SK-N-SH (cell line): Measurements from ENCODE around the gene LEKR1. TPM values are rescaled to one million over a fixed set of nuclear protein-coding genes. Genes with fewer than 3 reads are reported as not detected.
"Not testable (repeated sequence)": the region's sequence is repeated elsewhere in the genome, so short reads cannot be mapped to it uniquely, and the experiment has no call there.

Experiments used
- CTCF ChIA-PET: fragments of 300-600, 350-600 bp; formaldehyde crosslinking; extraction: SDS; loops from one replicate; lab custom pipeline; 2021; lab: Yijun Ruan, JAX
- POLR2A ChIA-PET: fragments of 350-600 bp; sonication (Branson Sonifier 250); formaldehyde crosslinking; extraction: SDS; loops from one replicate; lab custom pipeline; 2020; ENCODE audit warnings: antibody characterized with exemption, inconsistent platforms; lab: Yijun Ruan, JAX
- DNase-seq: peaks from one replicate; pipeline ENCODE4 v3.0.0; 2012
- H2AFZ ChIP-seq: fragments of 200-600 bp; sonication (generic); 2 replicates; pipeline ENCODE4 v1.8.1; 2016; ENCODE audit warnings: antibody characterized with exemption, mild to moderate bottlenecking, low read depth
- H3F3A ChIP-seq: fragments of 200-600 bp; sonication (generic); replicated peaks from 2 replicates; pipeline ENCODE3; 2016; ENCODE audit warnings: antibody characterized with exemption, mild to moderate bottlenecking; ENCODE audit not compliant: insufficient read depth
- H3K27ac ChIP-seq, 2 experiments: fragments of 200-500 bp in 1 of 2; fragments of 200-600 bp in 1 of 2; sonication (Bioruptor generic) in 1 of 2; sonication (generic), shearing (Covaris generic) in 1 of 2; 2 replicates each; pipeline versions ENCODE4 v1.5.1 to v1.6.1; 2014 to 2016; ENCODE audit warnings: low read depth in 2 of 2, inconsistent platforms in 1 of 2, low read length in 1 of 2, mild to moderate bottlenecking in 1 of 2, mixed read lengths in 1 of 2
- H3K27me3 ChIP-seq: fragments of 200-600 bp; sonication (generic), shearing (Covaris generic); 2 replicates; pipeline ENCODE4 v1.6.1; 2016; ENCODE audit warnings: mixed run types; ENCODE audit not compliant: insufficient read depth
- H3K36me3 ChIP-seq, 2 experiments: fragments of 200-500 bp in 1 of 2; fragments of 200-600 bp in 1 of 2; sonication (Bioruptor generic) in 1 of 2; sonication (generic) in 1 of 2; replicated peaks in 1 of 2; 2 replicates each; pipeline versions ENCODE3 to v1.5.1; 2014 to 2016; ENCODE audit warnings: low read length in 1 of 2, mild to moderate bottlenecking in 1 of 2; ENCODE audit not compliant: insufficient read depth in 2 of 2, control insufficient read depth in 1 of 2
- H3K4me1 ChIP-seq, 2 experiments: fragments of 200-500 bp in 1 of 2; fragments of 200-600 bp in 1 of 2; sonication (Bioruptor generic) in 1 of 2; sonication (generic), shearing (Covaris generic) in 1 of 2; 2 replicates each; pipeline versions ENCODE4 v1.5.1 to v1.6.1; 2014 to 2016; ENCODE audit warnings: low read depth in 1 of 2, low read length in 1 of 2, mixed run types in 1 of 2; ENCODE audit not compliant: insufficient read depth in 2 of 2, control insufficient read depth in 1 of 2
- H3K4me2 ChIP-seq: fragments of 200-600 bp; sonication (generic), shearing (Covaris generic); 2 replicates; pipeline ENCODE4 v1.6.1; 2017; ENCODE audit warnings: mixed run types
- H3K4me3 ChIP-seq, 2 experiments: fragments of 200-500 bp in 1 of 2; fragments of 200-600 bp in 1 of 2; sonication (Bioruptor generic) in 1 of 2; sonication (generic), shearing (Covaris generic) in 1 of 2; 2 replicates each; pipeline versions ENCODE4 v1.5.1 to v1.8.1; 2014 to 2016; ENCODE audit warnings: low read depth in 2 of 2, inconsistent platforms in 1 of 2, low read length in 1 of 2, mild to moderate bottlenecking in 1 of 2, mixed read lengths in 1 of 2, moderate library complexity in 1 of 2
- H3K79me2 ChIP-seq: fragments of 200-600 bp; sonication (generic); 2 replicates; pipeline ENCODE4 v1.8.1; 2017; ENCODE audit warnings: mild to moderate bottlenecking; ENCODE audit not compliant: insufficient read depth
- H3K9ac ChIP-seq: fragments of 200-600 bp; sonication (generic); 2 replicates; pipeline ENCODE4 v1.6.1; 2017; ENCODE audit warnings: mixed run types
- H3K9me2 ChIP-seq: fragments of 200-600 bp; sonication (generic); 2 replicates; pipeline ENCODE4 v1.6.1; 2017; ENCODE audit warnings: mixed run types
- H3K9me3 ChIP-seq: fragments of 200-600 bp; sonication (generic); 2 replicates; pipeline ENCODE4 v1.6.1; 2017; ENCODE audit warnings: mixed run types, mild to moderate bottlenecking, moderate library complexity
- H4K20me1 ChIP-seq: fragments of 200-600 bp; sonication (generic); 2 replicates; pipeline ENCODE4 v1.6.1; 2017; ENCODE audit warnings: mild to moderate bottlenecking, mixed run types; ENCODE audit not compliant: insufficient read depth
- ELF1 ChIP-seq: IDR thresholded peaks from 2 replicates; pipeline ENCODE4 v1.4.0; 2012
- FOXM1 ChIP-seq: IDR thresholded peaks from 2 replicates; pipeline ENCODE4 v1.4.0; 2012; ENCODE audit warnings: low read depth, mild to moderate bottlenecking
- IRF3 ChIP-seq: fragments of 150-350 bp; IDR thresholded peaks from 2 replicates; pipeline ENCODE4 v1.6.1; 2016; ENCODE audit warnings: mild to moderate bottlenecking, low read depth, low read length
- POLR2AphosphoS5 ChIP-seq: IDR thresholded peaks from 2 replicates; pipeline ENCODE4 v1.6.1; 2012; ENCODE audit warnings: low read depth, low read length
- RCOR1 ChIP-seq: fragments of 150-350 bp; IDR thresholded peaks from 2 replicates; pipeline ENCODE4 v1.6.1; 2017; ENCODE audit warnings: antibody characterized with exemption, low read length
- USF2 ChIP-seq: fragments of 150-350 bp; IDR thresholded peaks from 2 replicates; pipeline ENCODE4 v1.6.1; 2017; ENCODE audit warnings: antibody characterized with exemption, low read length, low read depth, borderline replicate concordance
- YY1 ChIP-seq: IDR thresholded peaks from 2 replicates; pipeline ENCODE4 v1.4.0; 2012; ENCODE audit warnings: low read depth, mild to moderate bottlenecking
- WGBS: methylation state at CpG from one replicate; pipeline ENCODE4 v1.1.6; 2017; ENCODE audit warnings: low lambda C conversion rate; 5-methylcytosine and 5-hydroxymethylcytosine counted together
- polyA plus RNA-seq, 3 experiments: library from polyadenylated mRNA; depleted of rRNA; stranded (reverse); fragments of >200 nt; gene quantifications; 2 replicates each; pipeline ENCODE4 v1.2.3, GENCODE V29; 2012
- TF ChIP-seq, protein P1 (sequence below): IDR thresholded peaks from 2 replicates; pipeline ENCODE4 v1.4.0; 2012; ENCODE audit warnings: low read depth, borderline replicate concordance
- TF ChIP-seq, protein P2 (sequence below): IDR thresholded peaks from 2 replicates; pipeline ENCODE4 v1.4.0; 2012; ENCODE audit warnings: low read depth
- TF ChIP-seq, protein P3 (sequence below): fragments of 200-600 bp; sonication (generic); IDR thresholded peaks from 2 replicates; pipeline ENCODE4 v1.6.1; 2017; ENCODE audit warnings: antibody characterized with exemption, mild to moderate bottlenecking, moderate library complexity

The LEKR1 gene
- polyA plus RNA-seq, 1 of the 3 experiments (the other 2 are of a cell fraction): 0.30 TPM

DNA sequence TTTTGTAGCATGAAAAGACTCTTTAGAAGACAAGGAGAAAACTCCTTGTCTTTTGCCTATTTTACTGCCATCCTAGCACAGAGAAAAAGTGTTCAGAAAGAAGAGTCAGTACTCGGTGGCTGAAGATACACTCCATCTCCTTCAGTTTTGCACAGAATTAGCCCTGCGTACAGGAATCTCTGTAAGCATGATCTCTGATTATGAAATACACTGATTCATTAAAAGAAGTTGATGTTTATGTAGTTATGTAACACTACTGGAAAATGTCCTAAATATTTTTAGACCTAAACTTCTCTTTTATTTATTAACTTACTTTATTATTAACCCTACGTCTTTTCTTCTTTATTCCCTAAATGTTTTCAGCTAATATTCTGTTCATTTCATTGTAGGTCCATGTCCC lies 138.4 kb downstream of the LEKR1 start:
- Histone ChIP-seq H3K4me2 (no peak overlapping the region), H3K27ac (no peak overlapping the region), H3K79me2 (no peaks in the 10 kb centered on the region), H3K4me1 (no peaks in the 10 kb centered on the region), H3K4me3 (no peak overlapping the region), H3F3A (no peaks in the 10 kb centered on the region), H3K9ac (no peak overlapping the region), H2AFZ (no peak overlapping the region), H3K9me2 (no peaks in the 10 kb centered on the region), H4K20me1 (no peaks in the 10 kb centered on the region), H3K36me3 (no peaks in the 10 kb centered on the region), H3K27me3 (no peaks in the 10 kb centered on the region), H3K9me3 (no peaks in the 10 kb centered on the region)
- POLR2A ChIA-PET: no interaction called here
- DNase-seq: no peak
- CTCF ChIA-PET: no interaction called here
- TF ChIP-seq IRF3: no peak
- no peak for TF ChIP-seq FOXM1
- TF ChIP-seq, protein P1, sequence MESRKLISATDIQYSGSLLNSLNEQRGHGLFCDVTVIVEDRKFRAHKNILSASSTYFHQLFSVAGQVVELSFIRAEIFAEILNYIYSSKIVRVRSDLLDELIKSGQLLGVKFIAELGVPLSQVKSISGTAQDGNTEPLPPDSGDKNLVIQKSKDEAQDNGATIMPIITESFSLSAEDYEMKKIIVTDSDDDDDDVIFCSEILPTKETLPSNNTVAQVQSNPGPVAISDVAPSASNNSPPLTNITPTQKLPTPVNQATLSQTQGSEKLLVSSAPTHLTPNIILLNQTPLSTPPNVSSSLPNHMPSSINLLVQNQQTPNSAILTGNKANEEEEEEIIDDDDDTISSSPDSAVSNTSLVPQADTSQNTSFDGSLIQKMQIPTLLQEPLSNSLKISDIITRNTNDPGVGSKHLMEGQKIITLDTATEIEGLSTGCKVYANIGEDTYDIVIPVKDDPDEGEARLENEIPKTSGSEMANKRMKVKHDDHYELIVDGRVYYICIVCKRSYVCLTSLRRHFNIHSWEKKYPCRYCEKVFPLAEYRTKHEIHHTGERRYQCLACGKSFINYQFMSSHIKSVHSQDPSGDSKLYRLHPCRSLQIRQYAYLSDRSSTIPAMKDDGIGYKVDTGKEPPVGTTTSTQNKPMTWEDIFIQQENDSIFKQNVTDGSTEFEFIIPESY: no peak
- no peak for TF ChIP-seq RCOR1
- TF ChIP-seq, protein P2, sequence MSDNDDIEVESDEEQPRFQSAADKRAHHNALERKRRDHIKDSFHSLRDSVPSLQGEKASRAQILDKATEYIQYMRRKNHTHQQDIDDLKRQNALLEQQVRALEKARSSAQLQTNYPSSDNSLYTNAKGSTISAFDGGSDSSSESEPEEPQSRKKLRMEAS: no peak
- TF ChIP-seq POLR2AphosphoS5: no peak
- TF ChIP-seq YY1: no peak
- no peak for TF ChIP-seq USF2
- no peak for TF ChIP-seq ELF1
- TF ChIP-seq, protein P3, sequence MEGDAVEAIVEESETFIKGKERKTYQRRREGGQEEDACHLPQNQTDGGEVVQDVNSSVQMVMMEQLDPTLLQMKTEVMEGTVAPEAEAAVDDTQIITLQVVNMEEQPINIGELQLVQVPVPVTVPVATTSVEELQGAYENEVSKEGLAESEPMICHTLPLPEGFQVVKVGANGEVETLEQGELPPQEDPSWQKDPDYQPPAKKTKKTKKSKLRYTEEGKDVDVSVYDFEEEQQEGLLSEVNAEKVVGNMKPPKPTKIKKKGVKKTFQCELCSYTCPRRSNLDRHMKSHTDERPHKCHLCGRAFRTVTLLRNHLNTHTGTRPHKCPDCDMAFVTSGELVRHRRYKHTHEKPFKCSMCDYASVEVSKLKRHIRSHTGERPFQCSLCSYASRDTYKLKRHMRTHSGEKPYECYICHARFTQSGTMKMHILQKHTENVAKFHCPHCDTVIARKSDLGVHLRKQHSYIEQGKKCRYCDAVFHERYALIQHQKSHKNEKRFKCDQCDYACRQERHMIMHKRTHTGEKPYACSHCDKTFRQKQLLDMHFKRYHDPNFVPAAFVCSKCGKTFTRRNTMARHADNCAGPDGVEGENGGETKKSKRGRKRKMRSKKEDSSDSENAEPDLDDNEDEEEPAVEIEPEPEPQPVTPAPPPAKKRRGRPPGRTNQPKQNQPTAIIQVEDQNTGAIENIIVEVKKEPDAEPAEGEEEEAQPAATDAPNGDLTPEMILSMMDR: no peak
- 73% methylated on average over 3 of the region's 3 CpGs for whole genome bisulfite sequencing

GRCh38 chr3:156966349-156966748 lies 140.2 kb downstream of the LEKR1 start:
- H4K20me1 ChIP-seq, H2AFZ ChIP-seq, H3K27ac ChIP-seq, H3K9me3 ChIP-seq, H3K9me2 ChIP-seq, H3K27me3 ChIP-seq, H3K36me3 ChIP-seq, DNase-seq, POLR2A ChIA-PET, H3K4me1 ChIP-seq, H3K4me2 ChIP-seq, CTCF ChIA-PET, H3F3A ChIP-seq, H3K9ac ChIP-seq, H3K79me2 ChIP-seq, H3K4me3 ChIP-seq: not testable (repeated sequence)
- 72% methylated on average over 10 of the region's 10 CpGs for WGBS
